Measurements from ENCODE around the gene FBXL14.

GRCh38 chr12:1587927-1588574, 6.3 kb downstream of the FBXL14 start:
- TF ChIP-seq CTCF (IDR thresholded peaks at IDR 0.05; ENCODE audit: insufficient read depth, low read length, poor library complexity, severe bottlenecking), result no peak
- TF ChIP-seq EZH2phosphoT487 (conservative IDR thresholded peaks at IDR 0.05; ENCODE audit: low read length), result no peak

Data from SU-DHL-6 (cell line).